GM19035 (cell line): ENCODE data around the gene PHACTR3.

ENCODE experiments used
- ATAC-seq: cut with Tn5 transposase; IDR thresholded peaks from one replicate; pipeline ENCODE4 v1.9.1; 2021; ENCODE audit not compliant: unreplicated experiment

Gene PHACTR3

GRCh38 chr20:59588236-59588855 is 16.0 kb upstream of the PHACTR3 start:
- no peak for ATAC-seq

DNA sequence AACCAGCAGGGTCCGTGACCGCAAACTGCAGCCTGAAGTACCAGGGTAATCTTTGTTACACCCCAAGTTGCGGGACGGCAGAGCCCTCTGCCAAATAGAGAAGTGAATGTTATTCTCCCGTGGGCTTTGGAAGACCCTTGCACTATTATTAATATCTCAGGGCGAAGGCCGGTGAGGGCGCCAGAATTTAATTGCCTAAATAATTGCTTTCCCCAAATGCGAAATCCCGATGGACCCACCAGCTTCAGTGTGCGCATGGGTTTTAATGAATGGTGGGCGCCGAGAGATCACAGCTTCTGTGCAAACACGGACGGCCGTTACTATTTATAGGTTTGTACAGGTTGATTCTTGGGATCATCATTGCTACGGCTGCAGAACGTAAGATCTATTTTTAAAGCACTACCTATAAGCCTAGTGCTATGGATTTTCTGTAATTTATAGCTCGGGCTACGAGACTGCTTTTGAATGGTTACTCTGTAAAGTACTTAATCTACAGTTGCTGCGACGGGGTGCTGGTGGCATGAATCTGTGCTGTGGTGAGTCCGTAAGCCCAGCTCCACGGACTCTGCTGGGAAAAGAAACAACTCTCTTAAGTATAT is 15.2 kb upstream of the PHACTR3 start:
- no peak for ATAC-seq

DNA sequence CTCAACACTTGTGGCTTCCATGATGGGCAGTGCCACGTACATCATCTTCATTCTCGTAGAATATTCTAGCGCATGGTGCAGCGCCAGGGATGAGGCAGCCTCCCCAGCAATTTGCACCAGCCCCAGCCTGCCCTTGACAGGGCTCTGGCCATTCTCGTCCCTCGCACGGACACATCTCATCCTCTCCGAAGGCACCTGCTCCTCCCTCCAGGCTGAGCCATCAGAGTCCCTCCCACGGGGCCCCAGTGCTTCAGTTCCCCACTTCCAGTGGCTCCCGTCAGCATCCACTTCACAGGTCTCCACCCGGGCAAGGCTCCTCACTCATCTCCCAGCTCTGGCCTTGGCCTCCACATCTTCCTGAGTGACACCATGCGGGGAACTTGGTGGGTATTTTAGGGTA is 13.3 kb upstream of the PHACTR3 start:
- ATAC-seq: no peak

DNA sequence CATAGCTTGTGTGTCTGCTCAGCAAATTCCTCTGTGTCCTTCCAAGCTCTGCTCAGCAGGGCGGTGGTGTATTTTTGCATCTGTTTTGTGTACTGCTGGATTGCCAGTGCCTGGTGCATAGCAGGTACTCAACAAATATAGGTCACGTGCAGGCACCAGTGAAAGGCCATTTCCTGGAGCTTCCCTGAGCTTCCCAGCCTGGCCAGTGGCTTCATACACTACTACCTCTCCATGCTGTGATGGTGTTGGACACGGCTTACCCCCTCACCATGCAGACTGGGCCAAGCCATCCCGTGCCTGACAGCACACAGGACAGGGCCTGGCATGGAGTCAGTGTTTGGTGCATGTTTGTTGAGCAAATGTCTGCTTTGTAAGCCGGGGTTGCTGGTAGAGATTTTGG is 7.7 kb upstream of the PHACTR3 start:
- no peak for ATAC-seq

GRCh38 chr20:59597240-59597639 is 7.1 kb upstream of the PHACTR3 start:
- ATAC-seq: no peak

DNA sequence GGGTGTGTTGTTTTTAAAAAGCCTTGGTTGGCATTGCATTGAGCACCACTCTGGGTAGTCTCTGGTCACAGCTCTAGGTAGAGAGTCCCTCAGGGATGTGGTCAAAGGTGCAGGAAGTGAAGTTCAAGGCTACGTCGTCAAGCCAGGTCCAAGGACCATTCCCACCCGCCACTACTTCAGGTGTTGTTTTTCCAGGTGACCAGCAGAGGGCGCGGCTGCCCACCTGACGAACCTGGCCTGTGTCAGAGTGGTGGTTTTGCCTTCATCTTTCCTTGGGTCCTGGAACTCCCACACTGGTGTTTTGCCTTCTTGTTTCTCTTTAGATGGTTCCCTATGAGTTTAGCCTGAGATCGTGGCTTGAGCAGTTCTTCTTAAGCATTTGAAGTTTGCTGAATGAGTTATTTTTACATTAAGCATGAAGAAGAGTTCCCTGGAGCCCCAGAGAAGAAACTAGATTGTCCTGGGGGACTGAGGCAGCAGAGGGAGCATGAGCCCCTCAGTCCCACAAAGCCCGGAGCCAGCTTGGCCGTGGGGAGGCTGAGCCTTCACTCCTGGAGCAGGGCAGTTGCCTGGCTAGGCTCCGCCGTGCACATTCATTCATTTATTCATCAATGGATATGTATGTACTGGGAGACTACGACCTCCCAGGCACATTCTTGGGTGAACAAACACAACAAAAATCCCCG is 5.6 kb upstream of the PHACTR3 start:
- ATAC-seq: no peak

DNA sequence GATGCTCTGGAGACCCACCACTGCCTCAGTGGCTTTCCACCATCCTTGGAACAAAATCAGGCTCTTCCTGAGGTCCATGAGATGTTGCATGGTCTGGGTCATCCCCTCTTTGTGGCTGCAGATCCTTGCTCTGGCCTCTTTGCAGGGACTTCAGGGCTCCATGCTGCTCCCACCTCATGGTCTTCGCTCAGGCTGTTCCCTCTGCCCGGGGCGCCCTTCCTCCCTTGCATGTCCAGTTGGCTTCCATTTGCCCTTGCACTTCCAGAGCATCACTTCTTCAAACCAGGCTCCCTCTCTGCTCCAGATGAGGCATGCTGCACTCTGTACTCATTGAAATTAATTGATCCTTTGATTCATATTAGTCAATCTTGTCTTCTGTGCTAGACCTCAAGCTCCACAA is 4.4 kb upstream of the PHACTR3 start:
- no peak for ATAC-seq

DNA sequence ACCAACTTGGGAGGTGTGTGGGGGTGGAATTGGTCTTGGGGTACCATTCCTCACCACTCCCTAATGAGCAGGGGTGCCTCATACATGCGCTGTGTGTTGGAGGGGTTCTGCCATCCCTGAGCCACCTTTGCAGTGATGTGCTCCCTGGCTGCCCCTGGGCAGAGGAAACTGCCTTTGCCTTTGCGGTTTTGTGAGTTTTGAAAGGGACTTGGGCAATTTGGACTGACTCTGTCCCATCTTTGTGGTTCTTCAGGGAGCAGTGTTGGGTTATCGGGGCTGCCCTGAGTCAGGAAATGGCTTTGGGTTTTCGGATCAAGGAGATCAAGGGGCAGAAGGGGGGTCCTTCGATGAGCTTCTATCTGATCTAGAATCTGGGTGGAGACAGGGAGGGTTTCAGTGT is 3.9 kb upstream of the PHACTR3 start:
- ATAC-seq: no peak

GRCh38 chr20:59602546-59603080 is 1.7 kb upstream of the PHACTR3 start:
- no peak for ATAC-seq

GRCh38 chr20:59603176-59603575 is 1.2 kb upstream of the PHACTR3 start:
- no peak for ATAC-seq

GRCh38 chr20:59604741-59605600 is 631 bp downstream of the PHACTR3 start:
- no peak for ATAC-seq

GRCh38 chr20:59605601-59606364 is 1.4 kb downstream of the PHACTR3 start:
- no peak for ATAC-seq

- ATAC-seq: no peak
Measured at GRCh38 chr20:59606566-59606965, 2.2 kb downstream of the PHACTR3 start.

DNA sequence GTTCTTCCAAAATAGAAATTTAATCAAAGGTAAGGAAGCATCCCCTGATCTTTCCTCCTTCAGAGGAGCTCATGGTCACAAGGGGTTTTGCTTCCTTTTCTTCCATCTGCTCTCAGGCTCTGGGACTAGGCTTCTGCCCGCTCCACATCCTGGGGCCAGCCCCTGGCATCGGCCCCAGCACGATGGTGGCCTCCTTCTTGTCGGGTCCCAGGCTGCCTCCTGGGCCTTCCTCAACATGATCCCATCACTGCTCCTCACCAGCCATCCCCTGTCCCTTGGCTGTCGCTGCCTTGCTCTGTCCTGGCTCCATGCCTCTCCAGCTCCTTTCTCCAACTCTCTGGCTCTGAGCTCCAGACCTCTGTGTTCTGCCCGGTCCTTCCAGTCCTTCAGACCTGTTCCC is 4.1 kb downstream of the PHACTR3 start:
- ATAC-seq: no peak

- ATAC-seq: no peak
Measured at GRCh38 chr20:59608871-59609270, 4.5 kb downstream of the PHACTR3 start.

GRCh38 chr20:59611286-59611685 is 6.9 kb downstream of the PHACTR3 start:
- ATAC-seq: no peak

- no peak for ATAC-seq
Measured at GRCh38 chr20:59613861-59614260, 9.5 kb downstream of the PHACTR3 start.

DNA sequence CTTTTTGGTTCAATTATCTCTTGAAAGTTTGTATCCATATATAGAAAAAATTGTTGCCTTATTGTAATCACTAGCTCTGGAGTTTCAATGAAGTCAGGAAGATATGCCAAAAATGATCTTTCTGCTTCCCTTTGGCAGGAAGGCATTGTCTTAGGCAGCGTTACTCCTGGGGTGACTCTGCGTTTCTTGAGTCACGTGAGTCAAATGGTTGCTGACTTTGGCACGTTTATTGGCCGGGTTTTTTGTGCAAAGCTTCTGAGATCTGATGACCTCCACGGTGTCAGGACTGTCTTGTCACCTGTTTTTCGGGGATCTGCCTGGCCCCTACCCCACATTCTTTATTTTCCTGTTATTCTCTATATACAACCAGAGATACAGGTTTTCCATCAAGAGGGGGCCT is 10.4 kb downstream of the PHACTR3 start:
- ATAC-seq: no peak

- no peak for ATAC-seq
Measured at GRCh38 chr20:59616306-59616705, 12.0 kb downstream of the PHACTR3 start.

DNA sequence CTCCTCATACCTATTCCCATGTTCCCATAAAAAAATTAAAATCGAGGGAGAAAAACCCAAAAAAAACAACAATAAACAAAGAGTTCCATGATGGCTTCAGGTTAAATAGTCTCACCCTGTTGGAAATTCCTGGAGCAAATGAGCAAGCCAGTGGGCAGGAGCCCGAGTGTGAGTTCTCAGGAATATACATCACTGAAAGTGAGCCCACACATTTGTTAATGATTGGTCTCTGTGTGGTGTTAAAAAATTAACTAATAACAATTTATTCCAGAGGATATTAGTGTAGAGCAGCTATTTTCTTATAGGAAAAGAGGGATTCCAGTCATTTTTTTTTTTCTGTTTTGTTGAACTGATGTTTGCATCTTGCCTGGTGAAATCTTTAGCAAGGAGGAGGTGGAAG is 12.9 kb downstream of the PHACTR3 start:
- ATAC-seq: no peak

DNA sequence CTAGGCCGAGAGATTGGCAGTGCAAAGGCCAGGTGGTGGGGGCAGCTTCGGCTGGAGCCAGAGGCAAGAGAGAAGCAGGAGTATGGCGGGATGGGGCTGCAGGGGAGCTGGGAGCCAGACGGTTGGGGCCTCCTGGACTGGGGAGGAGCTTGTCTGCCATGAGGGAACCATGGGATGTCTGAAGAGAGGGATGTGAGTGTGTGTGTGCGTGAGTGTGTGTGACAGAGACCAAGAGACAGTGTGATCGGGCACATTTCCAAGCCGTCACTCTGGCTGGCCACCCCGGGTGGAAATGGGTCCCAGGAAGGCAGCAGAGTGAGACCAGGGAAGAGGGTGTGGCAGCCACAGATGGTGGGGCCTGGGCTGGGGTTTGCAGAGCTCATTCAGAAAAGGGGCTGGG is 13.8 kb downstream of the PHACTR3 start:
- no peak for ATAC-seq
